Stimulated activated CD8-positive, alpha-beta memory T cell treated with anti-CD3 and anti-CD28 coated beads, Interleukin-4, amount 100 ng/mL, for 24 hours (primary cell): ENCODE data around the gene NOS3.

Experiments
- DNase-seq: peaks from one replicate; pipeline ENCODE4 v3.0.0-alpha.2; 2020; ENCODE audit warnings: low read depth

Gene NOS3

GRCh38 chr7:150979713-150980390 lies 11.0 kb upstream of the NOS3 start:
- DNase-seq: no peak

- no peak for DNase-seq
These were observed 10.2 kb upstream of the NOS3 start for GRCh38 chr7:150980663-150981062.

- DNase-seq: no peak
These were observed 9.2 kb upstream of the NOS3 start for GRCh38 chr7:150981644-150982043.

GRCh38 chr7:150982351-150982750 lies 8.5 kb upstream of the NOS3 start:
- DNase-seq: no peak

- DNase-seq: no peak
These were observed 6.9 kb upstream of the NOS3 start for GRCh38 chr7:150983893-150984368.

- no peak for DNase-seq
These were observed 4.7 kb upstream of the NOS3 start for GRCh38 chr7:150986099-150986512.

GRCh38 chr7:150986556-150986955 lies 4.3 kb upstream of the NOS3 start:
- no peak for DNase-seq

GRCh38 chr7:150988230-150989226 lies 2.3 kb upstream of the NOS3 start:
- DNase-seq: peak; percentile 42

GRCh38 chr7:150989456-150989855 lies 1.4 kb upstream of the NOS3 start:
- DNase-seq: no peak

- no peak for DNase-seq
These were observed 1.3 kb downstream of the NOS3 start for GRCh38 chr7:150992051-150992640.

GRCh38 chr7:150992833-150993302 lies 2.1 kb downstream of the NOS3 start:
- DNase-seq: no peak

- no peak for DNase-seq
These were observed 2.7 kb downstream of the NOS3 start for GRCh38 chr7:150993511-150993910.

GRCh38 chr7:150994141-150994837 lies 3.5 kb downstream of the NOS3 start:
- DNase-seq: no peak

- DNase-seq: no peak
These were observed 4.2 kb downstream of the NOS3 start for GRCh38 chr7:150994838-150995510.

- DNase-seq: no peak
These were observed 5.7 kb downstream of the NOS3 start for GRCh38 chr7:150996376-150997074.

GRCh38 chr7:150997075-150997511 lies 6.3 kb downstream of the NOS3 start:
- DNase-seq: no peak

- no peak for DNase-seq
These were observed 7.0 kb downstream of the NOS3 start for GRCh38 chr7:150997817-150998216.

- DNase-seq: no peak
These were observed 7.5 kb downstream of the NOS3 start for GRCh38 chr7:150998341-150998740.

- no peak for DNase-seq
These were observed 8.2 kb downstream of the NOS3 start for GRCh38 chr7:150999001-150999400.

- DNase-seq: no peak
These were observed 8.8 kb downstream of the NOS3 start for GRCh38 chr7:150999497-151000230.
